Parathyroid adenoma (tissue), 2 donors: ENCODE measurements around the gene TXLNA.

Experiments used
- H2AFZ ChIP-seq: fragments of 300-600 bp; sonication (generic); one replicate; pipeline ENCODE4 v1.7.0; 2017; ENCODE audit warnings: antibody characterized with exemption, mild to moderate bottlenecking
- H3K27ac ChIP-seq: fragments of 300-600 bp; sonication (generic); one replicate; pipeline ENCODE4 v1.7.0; 2017
- H3K27me3 ChIP-seq: fragments of 300-600 bp; sonication (generic); one replicate; pipeline ENCODE4 v1.7.0; 2017; ENCODE audit warnings: low read length; ENCODE audit not compliant: control insufficient read depth, insufficient read depth
- H3K36me3 ChIP-seq: fragments of 300-600 bp; sonication (generic); one replicate; pipeline ENCODE4 v1.7.0; 2017; ENCODE audit warnings: low read length; ENCODE audit not compliant: control insufficient read depth, insufficient read depth
- H3K4me1 ChIP-seq: fragments of 300-600 bp; sonication (generic); one replicate; pipeline ENCODE4 v1.7.0; 2017; ENCODE audit warnings: control low read depth
- H3K4me2 ChIP-seq: fragments of 300-600 bp; sonication (generic); one replicate; pipeline ENCODE4 v1.7.0; 2017; ENCODE audit warnings: low read length
- H3K4me3 ChIP-seq: fragments of 300-600 bp; sonication (generic); one replicate; pipeline ENCODE4 v1.7.0; 2017; ENCODE audit warnings: low read depth, low read length
- H3K79me2 ChIP-seq: fragments of 300-600 bp; sonication (generic); one replicate; pipeline ENCODE4 v1.7.0; 2017; ENCODE audit warnings: control low read depth
- H3K9ac ChIP-seq: fragments of 300-600 bp; sonication (generic); one replicate; pipeline ENCODE4 v1.7.0; 2017; ENCODE audit warnings: mild to moderate bottlenecking
- H3K9me3 ChIP-seq: fragments of 300-600 bp; sonication (generic); one replicate; pipeline ENCODE4 v1.7.0; 2017; ENCODE audit warnings: low read length; ENCODE audit not compliant: control insufficient read depth
- TF ChIP-seq, protein P1 (sequence below): fragments of 300-600 bp; sonication (generic); IDR thresholded peaks from one replicate; pipeline ENCODE4 v1.7.0; 2017; ENCODE audit warnings: antibody characterized with exemption, mild to moderate bottlenecking
- donor health status: primary hyperparathyroidism.

Gene TXLNA

GRCh38 chr1:32179193-32179442, 357 bp upstream of the TXLNA start:
- peaks cover 5% of the 10 kb centered on the region for H3K4me1 ChIP-seq
- no peaks in the 10 kb centered on the region for H3K27me3 ChIP-seq
- H3K9me3 ChIP-seq = no peaks in the 10 kb centered on the region
- H3K4me3 ChIP-seq = peak overlapping the region; percentile 71
- peak overlapping the region; percentile 82 for H2AFZ ChIP-seq
- peak overlapping the region; percentile 95 for H3K4me2 ChIP-seq
- no peak overlapping the region for H3K9ac ChIP-seq
- TF ChIP-seq, protein P1, sequence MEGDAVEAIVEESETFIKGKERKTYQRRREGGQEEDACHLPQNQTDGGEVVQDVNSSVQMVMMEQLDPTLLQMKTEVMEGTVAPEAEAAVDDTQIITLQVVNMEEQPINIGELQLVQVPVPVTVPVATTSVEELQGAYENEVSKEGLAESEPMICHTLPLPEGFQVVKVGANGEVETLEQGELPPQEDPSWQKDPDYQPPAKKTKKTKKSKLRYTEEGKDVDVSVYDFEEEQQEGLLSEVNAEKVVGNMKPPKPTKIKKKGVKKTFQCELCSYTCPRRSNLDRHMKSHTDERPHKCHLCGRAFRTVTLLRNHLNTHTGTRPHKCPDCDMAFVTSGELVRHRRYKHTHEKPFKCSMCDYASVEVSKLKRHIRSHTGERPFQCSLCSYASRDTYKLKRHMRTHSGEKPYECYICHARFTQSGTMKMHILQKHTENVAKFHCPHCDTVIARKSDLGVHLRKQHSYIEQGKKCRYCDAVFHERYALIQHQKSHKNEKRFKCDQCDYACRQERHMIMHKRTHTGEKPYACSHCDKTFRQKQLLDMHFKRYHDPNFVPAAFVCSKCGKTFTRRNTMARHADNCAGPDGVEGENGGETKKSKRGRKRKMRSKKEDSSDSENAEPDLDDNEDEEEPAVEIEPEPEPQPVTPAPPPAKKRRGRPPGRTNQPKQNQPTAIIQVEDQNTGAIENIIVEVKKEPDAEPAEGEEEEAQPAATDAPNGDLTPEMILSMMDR = no peak
- peak overlapping the region; percentile 87 for H3K27ac ChIP-seq
- no peaks in the 10 kb centered on the region for H3K36me3 ChIP-seq
- H3K79me2 ChIP-seq = peaks cover 11% of the 10 kb centered on the region

DNA sequence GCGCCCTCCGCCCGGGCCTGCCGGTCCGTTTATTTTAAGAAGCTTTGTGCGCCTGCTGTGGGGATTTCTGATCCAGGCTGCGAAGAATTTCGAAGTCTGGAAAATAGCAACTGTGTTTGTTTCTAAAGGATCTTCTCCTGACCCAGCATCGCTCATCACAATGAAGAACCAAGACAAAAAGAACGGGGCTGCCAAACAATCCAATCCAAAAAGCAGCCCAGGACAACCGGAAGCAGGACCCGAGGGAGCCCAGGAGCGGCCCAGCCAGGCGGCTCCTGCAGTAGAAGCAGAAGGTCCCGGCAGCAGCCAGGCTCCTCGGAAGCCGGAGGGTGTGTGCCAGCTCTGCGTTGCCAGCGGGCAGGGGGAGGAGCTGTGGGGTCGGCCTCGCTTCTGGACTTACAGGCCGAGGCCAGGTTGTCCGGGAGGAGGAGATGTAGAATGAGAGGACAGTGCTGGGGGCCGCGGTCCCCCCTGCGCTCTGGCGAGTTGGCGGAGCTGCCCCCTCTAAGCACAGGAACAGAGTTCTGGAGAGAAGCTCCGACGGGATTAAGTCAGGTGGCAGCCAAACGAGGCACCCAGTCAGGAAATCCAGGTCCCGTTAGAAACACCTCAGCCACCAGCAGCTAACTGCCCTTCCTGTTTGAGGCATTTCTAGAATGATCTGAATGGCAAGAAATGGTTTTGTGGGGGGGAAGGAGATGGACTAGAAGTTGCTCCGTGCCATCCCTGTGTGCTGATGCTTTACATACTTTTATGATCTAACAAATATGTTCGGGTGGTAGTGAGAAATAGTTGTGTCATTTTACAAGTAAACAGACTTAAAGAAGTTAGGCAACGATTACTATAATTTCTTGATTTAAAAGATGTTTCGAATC, 948 bp downstream of the TXLNA start:
- H3K4me1 ChIP-seq = peaks cover 5% of the 10 kb centered on the region

GRCh38 chr1:32181065-32181464, 1.6 kb downstream of the TXLNA start:
- no peaks in the 10 kb centered on the region for H3K27me3 ChIP-seq
- H3K9me3 ChIP-seq = no peaks in the 10 kb centered on the region
- no peaks in the 10 kb centered on the region for H3K36me3 ChIP-seq
- peaks cover 5% of the 10 kb centered on the region for H3K4me1 ChIP-seq
- H3K4me3 ChIP-seq = peak overlapping the region; percentile 71
- H3K27ac ChIP-seq = no peak overlapping the region
- TF ChIP-seq, protein P1 = no peak
- H2AFZ ChIP-seq = no peak overlapping the region
- H3K9ac ChIP-seq = no peak overlapping the region
- H3K79me2 ChIP-seq = peaks cover 16% of the 10 kb centered on the region
- H3K4me2 ChIP-seq = peak overlapping the region; percentile 95

More for the DNA sequence above, 948 bp downstream of the TXLNA start:
- TF ChIP-seq, protein P1 = no peak
- Histone ChIP-seq H3K4me3 (peak overlapping the region; percentile 71), H3K9me3 (no peaks in the 10 kb centered on the region), H3K27ac (peak overlapping the region; percentile 87), H3K36me3 (no peaks in the 10 kb centered on the region), H3K27me3 (no peaks in the 10 kb centered on the region), H3K79me2 (peaks cover 16% of the 10 kb centered on the region), H2AFZ (peak overlapping the region; percentile 82), H3K9ac (no peak overlapping the region), H3K4me2 (peak overlapping the region; percentile 95)

DNA sequence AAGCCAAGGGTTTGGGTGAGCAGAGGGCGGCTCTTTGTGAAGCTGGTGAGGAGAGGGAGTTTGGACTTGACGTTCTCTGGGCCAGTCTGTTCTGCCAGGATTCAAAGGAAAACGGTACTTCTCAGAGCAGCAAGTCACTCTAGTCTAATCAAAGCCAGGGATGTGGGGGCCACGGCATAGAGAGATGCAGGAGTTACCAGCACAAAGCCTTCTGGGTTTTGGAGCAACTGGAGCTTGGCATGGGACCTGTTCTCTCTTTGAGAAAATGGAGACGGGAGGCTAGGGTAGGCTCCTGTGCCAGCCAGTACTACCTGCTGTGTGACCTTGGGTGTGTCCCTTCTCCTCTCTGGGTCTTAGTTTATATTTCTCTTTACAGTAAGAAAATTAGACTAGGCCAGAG, 2.1 kb downstream of the TXLNA start:
- no peak overlapping the region for H3K27ac ChIP-seq
- H3K4me1 ChIP-seq = peaks cover 5% of the 10 kb centered on the region
- H2AFZ ChIP-seq = no peak overlapping the region
- no peak overlapping the region for H3K4me3 ChIP-seq
- peaks cover 16% of the 10 kb centered on the region for H3K79me2 ChIP-seq
- no peak overlapping the region for H3K4me2 ChIP-seq
- H3K27me3 ChIP-seq = no peaks in the 10 kb centered on the region
- TF ChIP-seq, protein P1 = no peak
- no peaks in the 10 kb centered on the region for H3K9me3 ChIP-seq
- no peak overlapping the region for H3K9ac ChIP-seq
- H3K36me3 ChIP-seq = no peaks in the 10 kb centered on the region

- H3K9ac ChIP-seq = no peak overlapping the region
- no peaks in the 10 kb centered on the region for H3K36me3 ChIP-seq
Measured at GRCh38 chr1:32182060-32182459, 2.6 kb downstream of the TXLNA start.

More at GRCh38 chr1:32182060-32182459, 2.6 kb downstream of the TXLNA start:
- Histone ChIP-seq H3K27me3 (no peaks in the 10 kb centered on the region), H3K4me1 (peaks cover 5% of the 10 kb centered on the region), H3K27ac (no peak overlapping the region), H3K4me2 (no peak overlapping the region), H3K4me3 (no peak overlapping the region), H3K79me2 (peaks cover 16% of the 10 kb centered on the region), H3K9me3 (no peaks in the 10 kb centered on the region), H2AFZ (no peak overlapping the region)
- TF ChIP-seq, protein P1 = no peak
